ENCODE data around the gene GADD45A.

The GADD45A gene

GRCh38 chr1:67677408-67677807 is 7.6 kb upstream of the GADD45A start:
- H3K27ac ChIP-seq = no peak overlapping the region
- TF ChIP-seq CTCF (IDR thresholded peaks at IDR 0.05) (no peak), ZFX (IDR thresholded peaks at IDR 0.05; ENCODE audit: borderline replicate concordance) (no peak)

- TF ChIP-seq CTCF (IDR thresholded peaks at IDR 0.05) = no peak
- TF ChIP-seq ZFX (IDR thresholded peaks at IDR 0.05; ENCODE audit: borderline replicate concordance) = no peak
- H3K27ac ChIP-seq = no peak overlapping the region
These were observed 7.1 kb upstream of the GADD45A start for GRCh38 chr1:67677930-67678329.

- TF ChIP-seq CTCF (IDR thresholded peaks at IDR 0.05) = no peak
- no peak for TF ChIP-seq ZFX (IDR thresholded peaks at IDR 0.05; ENCODE audit: borderline replicate concordance)
- no peak overlapping the region for H3K27ac ChIP-seq
These were observed 5.3 kb upstream of the GADD45A start for GRCh38 chr1:67679691-67680090.

- TF ChIP-seq CTCF (IDR thresholded peaks at IDR 0.05) (no peak), ZFX (IDR thresholded peaks at IDR 0.05; ENCODE audit: borderline replicate concordance) (no peak)
- H3K27ac ChIP-seq = no peak overlapping the region
These were observed 4.5 kb upstream of the GADD45A start for GRCh38 chr1:67680486-67680885.

- no peak for TF ChIP-seq CTCF (IDR thresholded peaks at IDR 0.05)
- no peak for TF ChIP-seq ZFX (IDR thresholded peaks at IDR 0.05; ENCODE audit: borderline replicate concordance)
These were observed 2.3 kb upstream of the GADD45A start for GRCh38 chr1:67682659-67683197.

GRCh38 chr1:67683316-67683715 is 1.7 kb upstream of the GADD45A start:
- TF ChIP-seq CTCF (IDR thresholded peaks at IDR 0.05) = no peak
- TF ChIP-seq ZFX (IDR thresholded peaks at IDR 0.05; ENCODE audit: borderline replicate concordance) = no peak
- no peak overlapping the region for H3K27ac ChIP-seq

More at GRCh38 chr1:67682659-67683197, 2.3 kb upstream of the GADD45A start:
- no peak overlapping the region for H3K27ac ChIP-seq

- no peak overlapping the region for H3K27ac ChIP-seq
- TF ChIP-seq ZFX (IDR thresholded peaks at IDR 0.05; ENCODE audit: borderline replicate concordance) (no peak), CTCF (IDR thresholded peaks at IDR 0.05) (no peak)
These were observed 1.1 kb upstream of the GADD45A start for GRCh38 chr1:67683766-67684525.
